COLO668 (cell line): ENCODE measurements around the gene SLC44A1.
"Not testable (repeated sequence)": the region's sequence is repeated elsewhere in the genome, so short reads cannot be mapped to it uniquely, and the experiment has no call there.

ENCODE experiments used
- DNase-seq: peaks from one replicate; lab custom pipeline; 2025; ENCODE audit not compliant: unreplicated experiment; lab: John Stamatoyannopoulos, UW

The SLC44A1 gene

GRCh38 chr9:105242062-105242461 is 2.4 kb upstream of the SLC44A1 start:
- DNase-seq, result no peak

GRCh38 chr9:105242557-105242956 is 1.9 kb upstream of the SLC44A1 start:
- DNase-seq, result no peak

- DNase-seq, result no peak
Measured at GRCh38 chr9:105243015-105243686, 1.3 kb upstream of the SLC44A1 start.

GRCh38 chr9:105244734-105245028 is 230 bp downstream of the SLC44A1 start:
- no peak for DNase-seq

GRCh38 chr9:105245029-105245890 is 809 bp downstream of the SLC44A1 start:
- peak; percentile 84 for DNase-seq

GRCh38 chr9:105245891-105246161 is 1.4 kb downstream of the SLC44A1 start:
- DNase-seq, result no peak

- DNase-seq, result no peak
Measured at GRCh38 chr9:105246656-105247173, 2.3 kb downstream of the SLC44A1 start.

GRCh38 chr9:105248691-105249090 is 4.2 kb downstream of the SLC44A1 start:
- no peak for DNase-seq

GRCh38 chr9:105251133-105251532 is 6.7 kb downstream of the SLC44A1 start:
- DNase-seq, result no peak

- DNase-seq, result peak; percentile 14
Measured at GRCh38 chr9:105251733-105252404, 7.4 kb downstream of the SLC44A1 start.

- no peak for DNase-seq
Measured at GRCh38 chr9:105252405-105252756, 7.9 kb downstream of the SLC44A1 start.

- DNase-seq, result no peak
Measured at GRCh38 chr9:105254226-105254625, 9.8 kb downstream of the SLC44A1 start.

GRCh38 chr9:105255421-105255820 is 11.0 kb downstream of the SLC44A1 start:
- DNase-seq, result no peak

GRCh38 chr9:105256569-105256968 is 12.1 kb downstream of the SLC44A1 start:
- DNase-seq, result not testable (repeated sequence)

- DNase-seq, result peak; percentile 10
Measured at GRCh38 chr9:105257809-105258208, 13.4 kb downstream of the SLC44A1 start.

GRCh38 chr9:105258225-105258737 is 13.8 kb downstream of the SLC44A1 start:
- no peak for DNase-seq

- DNase-seq, result no peak
Measured at GRCh38 chr9:105259274-105259673, 14.8 kb downstream of the SLC44A1 start.

GRCh38 chr9:105259731-105260612 is 15.5 kb downstream of the SLC44A1 start:
- no peak for DNase-seq

- DNase-seq, result no peak
Measured at GRCh38 chr9:105262497-105262896, 18.0 kb downstream of the SLC44A1 start.

GRCh38 chr9:105264380-105264779 is 19.9 kb downstream of the SLC44A1 start:
- no peak for DNase-seq

- not testable (repeated sequence) for DNase-seq
Measured at GRCh38 chr9:105268254-105268653, 23.8 kb downstream of the SLC44A1 start.
